PC-3 (cell line): ENCODE measurements around the gene H3-3A. TPM values are rescaled to one million over a fixed set of nuclear protein-coding genes. Genes with fewer than 3 reads are reported as not detected.

Experiments used
- ATAC-seq: fragments of 200-7000 bp; cut with Tn5 transposase; 2 replicates; pipeline ENCODE4 v1.9.1; 2020; ENCODE audit warnings: mild to moderate bottlenecking, moderate library complexity
- BruUV-seq: library from RNA; stranded (reverse); fragments of 400-500 nt; replicated peaks from 2 replicates; lab custom pipeline; 2021; lab: Mats Ljungman, UMichigan
- CTCF ChIA-PET: fragments of 300-600 bp; sonication (Branson Sonifier 250); formaldehyde crosslinking; loops from one replicate; lab custom pipeline; 2022; ENCODE audit warnings: antibody characterized with exemption; lab: Charles Lee
- POLR2A ChIA-PET: fragments of 300-600 bp; sonication (Branson Sonifier 250); formaldehyde crosslinking; loops from one replicate; lab custom pipeline; 2022; ENCODE audit warnings: antibody characterized with exemption; ENCODE audit not compliant: unreplicated experiment; lab: Charles Lee
- DNase-seq: peaks from one replicate; pipeline ENCODE4 v3.0.0-alpha.2; 2015
- H2AFZ ChIP-seq: fragments of 300-600 bp; sonication (generic); 2 replicates; pipeline ENCODE4 v1.6.0; 2016; ENCODE audit warnings: antibody characterized with exemption, low read length
- H3F3A ChIP-seq: fragments of 300-600 bp; sonication (generic); one replicate; pipeline ENCODE4 v1.6.0; 2017; ENCODE audit warnings: antibody characterized with exemption, low read length, control low read depth, mild to moderate bottlenecking; ENCODE audit not compliant: unreplicated experiment
- H3K27ac ChIP-seq: fragments of 300-600 bp; sonication (generic); 2 replicates; pipeline ENCODE4 v1.5.1; 2016; ENCODE audit warnings: mild to moderate bottlenecking, low read length
- H3K27me3 ChIP-seq: fragments of 300-600 bp; sonication (generic); 2 replicates; pipeline ENCODE4 v1.6.1; 2016; ENCODE audit warnings: low read length, mixed read lengths
- H3K36me3 ChIP-seq: fragments of 300-600 bp; sonication (generic); 2 replicates; pipeline ENCODE4 v1.6.1; 2016; ENCODE audit warnings: low read depth, mixed run types, low read length, mixed read lengths
- H3K4me1 ChIP-seq: fragments of 300-600 bp; sonication (generic); 2 replicates; pipeline ENCODE4 v1.5.1; 2016; ENCODE audit warnings: low read length; ENCODE audit not compliant: insufficient read depth
- H3K4me2 ChIP-seq: fragments of 300-600 bp; sonication (generic); 2 replicates; pipeline ENCODE4 v1.6.0; 2016; ENCODE audit warnings: low read length
- H3K4me3 ChIP-seq: fragments of 300-600 bp; sonication (generic); 2 replicates; pipeline ENCODE4 v1.5.1; 2016; ENCODE audit warnings: mild to moderate bottlenecking, low read length, mixed read lengths
- H3K79me2 ChIP-seq: fragments of 300-600 bp; sonication (generic); 2 replicates; pipeline ENCODE4 v1.6.1; 2017; ENCODE audit warnings: low read length, mixed read lengths
- H3K9ac ChIP-seq: fragments of 300-600 bp; sonication (generic); 2 replicates; pipeline ENCODE4 v1.6.0; 2016; ENCODE audit warnings: mild to moderate bottlenecking, low read length
- H3K9me2 ChIP-seq: fragments of 300-600 bp; sonication (generic); replicated peaks from 2 replicates; pipeline ENCODE4 v1.6.1; 2016; ENCODE audit warnings: mixed run types, low read length, mixed read lengths
- H3K9me3 ChIP-seq: fragments of 300-600 bp; sonication (generic); 2 replicates; pipeline ENCODE4 v1.6.1; 2016; ENCODE audit warnings: low read length, mixed read lengths
- H4K20me1 ChIP-seq: fragments of 300-600 bp; sonication (generic); 2 replicates; pipeline ENCODE4 v1.6.1; 2016; ENCODE audit warnings: low read length, mixed read lengths
- CTCF ChIP-seq: fragments of 300-600 bp; sonication (generic); conservative IDR thresholded peaks from 2 replicates; pipeline ENCODE4 v1.5.1; 2017; ENCODE audit warnings: antibody characterized with exemption, low read depth, mild to moderate bottlenecking, low read length
- EZH2 ChIP-seq: fragments of 300-600 bp; sonication (generic); IDR thresholded peaks from one replicate; pipeline ENCODE4 v1.6.1; 2017; ENCODE audit warnings: antibody characterized with exemption, mild to moderate bottlenecking, low read length; ENCODE audit not compliant: unreplicated experiment
- EZH2phosphoT487 ChIP-seq: fragments of 300-600 bp; sonication (generic); IDR thresholded peaks from 2 replicates; pipeline ENCODE4 v1.6.1; 2018; ENCODE audit warnings: mild to moderate bottlenecking, antibody characterized with exemption, low read length, borderline replicate concordance
- intact Hi-C: fragments of 100-400 bp; cut with micrococcal nuclease; formaldehyde crosslinking; loops from 2 replicates; pipeline ENCODE4 v1.9.0; 2023
- total RNA-seq: library from RNA; depleted of rRNA; stranded (reverse); fragments of >200 nt; gene quantifications from 2 replicates; pipeline ENCODE4 v1.2.3, GENCODE V29; 2014

H3-3A gene
- total RNA-seq, 1 experiment from 2014 or later = 273 TPM

DNA sequence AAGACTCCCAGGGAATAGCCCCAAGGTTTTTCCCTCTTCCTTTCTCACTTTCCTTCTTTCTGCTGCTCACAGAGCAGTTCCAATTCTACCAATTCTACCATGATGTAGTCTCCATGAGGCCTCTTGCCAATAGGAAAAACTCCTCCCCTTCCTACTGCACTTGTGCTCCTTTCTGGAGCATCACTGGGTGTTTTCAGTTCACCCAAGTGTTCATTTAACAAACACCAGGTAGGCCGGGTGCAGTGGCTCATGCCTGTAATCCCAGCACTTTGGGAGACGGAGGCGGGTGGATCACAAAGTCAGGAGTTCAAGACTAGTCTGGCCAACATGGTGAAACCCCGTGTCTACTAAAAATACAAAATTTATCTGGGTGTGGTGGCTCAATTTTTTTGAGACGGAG lies 26.6 kb upstream of the H3-3A start:
- H3K9me3 ChIP-seq = no peaks in the 10 kb centered on the region
- H3K9me2 ChIP-seq = no peaks in the 10 kb centered on the region
- no peak overlapping the region for H3K27ac ChIP-seq
- H3K9ac ChIP-seq = no peak overlapping the region
- ATAC-seq (no peak), DNase-seq (no peak)
- no peaks in the 10 kb centered on the region for H3K27me3 ChIP-seq
- H3F3A ChIP-seq = no peaks in the 10 kb centered on the region
- H2AFZ ChIP-seq = no peak overlapping the region
- no peaks in the 10 kb centered on the region for H3K36me3 ChIP-seq
- no peaks in the 10 kb centered on the region for H4K20me1 ChIP-seq
- H3K4me2 ChIP-seq = no peak overlapping the region
- ChIA-PET POLR2A (no interaction called here), CTCF (no interaction called here)
- peaks cover 9% of the 10 kb centered on the region; the same call in 1 of the 2 replicates for H3K4me1 ChIP-seq
- no peak overlapping the region for H3K4me3 ChIP-seq
- H3K79me2 ChIP-seq = no peaks in the 10 kb centered on the region
- no TSS peak for BruUV-seq
- intact Hi-C loops = no loop called here
- TF ChIP-seq EZH2phosphoT487 = no peak
- TF ChIP-seq EZH2 = no peak
- no peak for TF ChIP-seq CTCF

GRCh38 chr1:226038661-226039060 lies 23.9 kb upstream of the H3-3A start:
- peaks cover 9% of the 10 kb centered on the region; the same call in 1 of the 2 replicates for H3K4me1 ChIP-seq
- H3K9me3 ChIP-seq = no peaks in the 10 kb centered on the region
- CTCF ChIA-PET = no interaction called here
- BruUV-seq = no TSS peak
- H4K20me1 ChIP-seq = no peaks in the 10 kb centered on the region
- ATAC-seq (no peak), DNase-seq (no peak)
- POLR2A ChIA-PET = no interaction called here
- no peaks in the 10 kb centered on the region for H3F3A ChIP-seq
- H3K27me3 ChIP-seq = no peaks in the 10 kb centered on the region
- intact Hi-C loops = no loop called here
- no peak overlapping the region for H3K9ac ChIP-seq
- no peaks in the 10 kb centered on the region for H3K79me2 ChIP-seq
- no peaks in the 10 kb centered on the region for H3K36me3 ChIP-seq
- TF ChIP-seq EZH2 (no peak), CTCF (no peak), EZH2phosphoT487 (no peak)
- no peak overlapping the region for H3K27ac ChIP-seq
- no peak overlapping the region for H3K4me3 ChIP-seq
- no peaks in the 10 kb centered on the region for H3K9me2 ChIP-seq
- H2AFZ ChIP-seq = no peak overlapping the region
- no peak overlapping the region for H3K4me2 ChIP-seq

DNA sequence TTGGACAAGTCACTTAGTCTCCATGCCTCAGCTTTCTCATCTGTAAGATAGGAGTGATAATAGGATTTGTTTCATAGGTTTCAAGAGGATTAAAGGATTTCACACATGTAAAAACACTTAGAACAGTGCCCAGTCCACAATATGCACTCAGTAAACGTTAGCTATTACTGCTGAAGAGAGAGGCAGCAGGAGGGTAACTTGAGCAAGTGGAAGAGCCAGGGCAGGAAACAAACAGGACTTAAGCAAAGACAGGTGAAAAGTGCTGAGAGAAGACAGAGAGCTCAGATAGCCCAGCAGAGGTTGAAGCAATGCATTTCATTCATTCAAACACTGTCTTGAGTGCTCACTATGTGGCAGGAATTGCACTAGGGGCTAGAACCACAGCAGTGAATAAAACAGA lies 21.1 kb upstream of the H3-3A start:
- H3K4me3 ChIP-seq = no peak overlapping the region
- no peaks in the 10 kb centered on the region for H3K79me2 ChIP-seq
- CTCF ChIA-PET = no interaction called here
- no peak overlapping the region for H3K27ac ChIP-seq
- H3K9ac ChIP-seq = no peak overlapping the region
- H2AFZ ChIP-seq = no peak overlapping the region
- H4K20me1 ChIP-seq = no peaks in the 10 kb centered on the region
- ATAC-seq (no peak), DNase-seq (no peak)
- intact Hi-C loops = no loop called here
- H3K4me1 ChIP-seq = peaks cover 8% of the 10 kb centered on the region
- POLR2A ChIA-PET = no interaction called here
- no peaks in the 10 kb centered on the region for H3K36me3 ChIP-seq
- TF ChIP-seq EZH2phosphoT487 = no peak
- TF ChIP-seq CTCF = no peak
- TF ChIP-seq EZH2 = no peak
- H3K4me2 ChIP-seq = no peak overlapping the region
- no peaks in the 10 kb centered on the region for H3F3A ChIP-seq
- no peaks in the 10 kb centered on the region for H3K27me3 ChIP-seq
- BruUV-seq = no TSS peak
- H3K9me3 ChIP-seq = no peaks in the 10 kb centered on the region
- no peaks in the 10 kb centered on the region for H3K9me2 ChIP-seq
